ENCODE data around the gene ARHGAP31.
A peak's percentile ranks its signal among the peaks of the same experiment; 100 is the strongest.
"Not testable (repeated sequence)": the region's sequence is repeated elsewhere in the genome, so short reads cannot be mapped to it uniquely, and the experiment has no call there.

ARHGAP31 gene

GRCh38 chr3:119295816-119296726 lies 1.9 kb downstream of the ARHGAP31 start:
- peak; percentile 67 for DNase-seq (ENCODE audit: low read depth, low spot score)

DNA sequence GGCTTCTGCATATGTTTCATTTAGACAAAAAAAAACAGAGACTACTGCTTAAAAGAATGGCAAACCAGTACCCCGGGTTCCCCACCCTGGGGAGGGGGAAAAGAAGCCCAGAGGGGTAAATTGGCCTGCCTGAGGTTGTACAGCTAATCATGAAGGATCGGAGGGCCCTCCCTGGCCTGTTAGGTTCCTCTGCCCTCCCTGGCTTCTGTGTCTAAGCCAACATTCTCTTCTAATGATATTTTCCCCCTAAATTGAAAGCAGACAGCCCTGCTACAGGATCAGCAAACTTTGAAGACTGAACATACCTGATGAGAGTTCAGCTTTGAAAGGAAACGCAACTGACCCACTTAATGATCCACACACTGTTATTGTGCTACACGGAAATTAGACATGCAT lies 2.5 kb downstream of the ARHGAP31 start:
- DNase-seq (ENCODE audit: low read depth, low spot score) = no peak

DNA sequence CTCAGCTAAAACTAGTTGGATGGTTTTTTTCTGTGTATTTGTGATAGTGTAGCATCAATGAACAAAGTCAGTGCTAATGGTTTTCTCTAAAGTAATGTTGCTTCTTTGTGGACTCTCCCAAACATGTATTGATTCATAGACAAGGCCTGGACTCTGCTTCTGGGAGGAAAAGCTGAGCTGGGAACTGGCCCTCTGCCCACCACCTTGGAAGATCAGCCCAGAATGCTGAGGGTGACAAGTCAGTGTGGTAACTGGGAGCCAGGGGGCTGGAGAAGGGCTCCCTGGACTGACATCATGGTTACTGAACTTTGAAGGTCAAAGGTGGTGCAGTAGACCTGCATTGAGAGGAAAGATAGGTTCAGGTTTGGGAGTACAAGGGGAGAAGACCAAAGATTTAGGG lies 3.0 kb downstream of the ARHGAP31 start:
- peak; percentile 71 for DNase-seq (ENCODE audit: low read depth, low spot score)

DNA sequence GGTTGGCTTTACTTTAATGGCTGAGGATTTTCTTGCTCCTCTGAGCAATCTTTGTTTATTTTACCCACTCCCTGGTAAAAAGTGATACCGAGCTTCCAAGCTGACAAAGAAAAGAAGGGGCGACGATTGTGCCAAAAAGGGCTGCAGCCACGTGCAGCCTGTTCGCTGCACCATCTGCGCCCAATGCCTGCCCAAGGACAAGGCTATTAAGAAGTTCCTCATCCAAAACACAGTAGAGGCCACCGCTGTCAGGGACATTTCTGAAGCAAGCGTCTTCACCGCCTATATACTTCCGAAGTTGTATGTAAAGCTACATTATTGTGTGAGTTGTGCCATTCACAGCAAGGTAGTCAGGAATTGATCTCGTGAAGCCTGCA lies 4.4 kb downstream of the ARHGAP31 start:
- no peak for DNase-seq (ENCODE audit: low read depth, low spot score)

- peak; percentile 47 for DNase-seq (ENCODE audit: low read depth, low spot score)
Measured at GRCh38 chr3:119300991-119301391, 6.8 kb downstream of the ARHGAP31 start.

DNA sequence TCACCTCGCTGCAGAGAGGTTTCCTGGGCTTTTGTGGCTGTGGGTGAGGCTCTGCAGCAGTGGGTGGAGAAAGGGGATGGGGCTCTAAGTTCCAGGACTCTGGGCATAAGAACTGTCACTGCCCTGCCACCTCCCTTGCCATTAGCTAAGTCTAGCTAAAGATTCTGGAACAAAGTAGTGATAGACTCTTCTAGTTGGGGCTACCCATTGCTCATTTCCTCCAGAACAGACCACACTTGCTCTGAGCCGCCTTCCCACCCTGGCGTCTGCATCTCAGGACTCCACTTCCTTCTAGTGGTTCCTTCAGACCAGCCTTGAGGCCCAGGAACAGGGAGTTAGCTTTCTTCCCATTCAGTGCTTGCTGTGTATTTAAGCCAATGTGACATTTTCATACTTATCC lies 7.5 kb downstream of the ARHGAP31 start:
- DNase-seq (ENCODE audit: low read depth, low spot score) = no peak

DNA sequence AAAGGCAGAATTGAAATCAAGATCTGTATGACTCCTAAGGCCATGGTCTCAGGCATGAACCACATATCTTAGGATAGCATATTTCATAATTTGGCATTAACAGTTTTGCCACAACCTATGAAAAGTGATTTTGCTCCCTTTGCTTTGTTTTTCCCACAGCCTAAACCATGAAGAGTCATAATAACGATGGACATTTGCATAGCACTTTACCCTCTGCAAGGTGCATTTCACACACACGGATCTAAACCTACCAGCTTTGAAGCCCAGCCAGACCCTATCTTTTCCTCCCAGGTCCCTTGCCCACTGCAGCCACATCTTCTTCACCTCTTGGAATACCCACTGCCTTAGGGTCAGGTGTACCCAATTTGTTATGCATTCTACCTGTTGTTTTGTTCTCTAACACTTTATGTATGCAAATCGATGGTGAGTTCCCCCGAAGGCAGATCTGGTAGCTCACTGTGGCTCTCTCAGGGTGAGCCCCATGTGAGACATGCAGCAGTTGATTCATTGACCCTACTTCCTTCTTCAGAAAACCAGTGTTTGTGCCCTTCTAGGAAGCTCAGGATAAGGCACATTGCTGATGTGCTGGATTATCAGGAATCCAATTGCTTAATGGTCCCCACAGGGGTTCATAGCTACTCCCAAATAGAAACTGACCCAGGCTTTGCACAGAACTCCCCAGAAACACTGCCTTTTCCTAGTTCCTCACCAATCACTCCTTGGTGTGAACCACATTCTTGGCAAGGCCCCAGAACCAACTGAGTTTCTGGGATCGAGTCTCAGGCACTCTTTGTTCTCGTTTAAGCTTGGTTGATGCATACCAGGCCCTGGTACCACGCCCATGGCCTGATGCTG lies 8.7 kb downstream of the ARHGAP31 start:
- peak; percentile 58 for DNase-seq (ENCODE audit: low read depth, low spot score)

DNA sequence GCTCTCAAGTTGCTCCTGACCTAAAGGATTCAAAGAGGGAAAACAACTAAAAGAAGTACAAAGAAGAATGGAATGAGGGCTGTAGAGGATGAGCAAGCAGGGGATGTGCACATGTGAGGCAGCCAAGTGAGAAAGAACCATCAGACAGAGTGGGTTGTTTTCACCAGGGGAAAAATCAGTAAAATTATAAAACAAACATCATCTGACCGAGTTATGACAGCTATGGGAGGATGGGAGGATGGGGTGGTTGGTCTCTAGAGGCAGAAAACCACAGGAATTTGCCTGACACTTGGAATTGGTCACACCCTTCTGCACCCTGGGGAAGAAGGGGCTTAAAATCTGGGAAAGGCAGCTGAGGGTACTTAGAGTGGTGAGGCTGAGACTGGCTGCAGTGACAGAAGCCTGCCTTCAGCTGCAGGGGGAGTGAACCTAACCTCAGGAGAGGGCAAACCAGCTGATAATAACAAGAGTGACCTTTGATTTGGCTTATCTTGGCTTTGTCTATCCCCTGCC lies 10.1 kb downstream of the ARHGAP31 start:
- DNase-seq (ENCODE audit: low read depth, low spot score) = peak; percentile 69

GRCh38 chr3:119305286-119305685 lies 11.1 kb downstream of the ARHGAP31 start:
- DNase-seq (ENCODE audit: low read depth, low spot score) = no peak

DNA sequence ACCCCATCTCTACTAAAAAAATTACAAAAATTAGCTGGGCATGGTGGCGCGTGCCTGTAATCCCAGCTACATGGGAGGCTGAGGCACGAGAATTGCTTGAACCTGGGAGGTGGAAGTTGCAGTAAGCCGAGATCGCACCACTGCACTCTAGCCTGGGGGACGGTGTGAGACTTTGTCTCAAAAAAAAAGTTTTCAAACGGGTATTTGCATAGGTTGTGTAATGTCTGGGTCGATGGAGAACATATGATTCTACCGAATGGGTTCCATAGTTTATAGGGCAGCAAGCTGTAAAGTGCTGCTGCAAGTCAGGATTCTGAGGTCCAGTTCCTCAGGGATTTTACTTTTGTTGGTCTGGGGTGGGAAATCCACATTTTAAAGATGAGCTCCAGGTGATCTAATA lies 12.2 kb downstream of the ARHGAP31 start:
- DNase-seq (ENCODE audit: low read depth, low spot score) = not testable (repeated sequence)

GRCh38 chr3:119308355-119308754 lies 14.2 kb downstream of the ARHGAP31 start:
- no peak for DNase-seq (ENCODE audit: low read depth, low spot score)

DNA sequence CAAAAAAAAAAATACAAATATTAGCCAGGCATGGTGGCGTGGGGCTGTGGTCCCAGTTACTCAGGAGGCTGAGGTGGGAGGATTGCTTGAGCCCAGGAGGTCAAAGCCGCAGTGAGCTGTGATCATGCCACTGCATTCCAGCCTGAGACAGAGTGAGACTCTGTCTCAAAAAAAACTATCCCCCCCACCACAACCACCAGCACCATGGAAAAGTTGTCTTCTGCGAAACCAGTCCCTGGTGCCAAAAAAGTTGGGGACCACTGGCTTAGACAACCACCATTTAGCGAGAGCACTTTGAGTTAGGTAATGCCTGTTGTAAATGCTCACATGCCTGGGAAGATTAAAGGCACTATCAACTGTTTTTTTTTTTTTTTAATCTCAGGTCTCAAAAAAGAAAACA lies 15.4 kb downstream of the ARHGAP31 start:
- DNase-seq (ENCODE audit: low read depth, low spot score) = peak; percentile 84

GRCh38 chr3:119310071-119310470 lies 15.9 kb downstream of the ARHGAP31 start:
- DNase-seq (ENCODE audit: low read depth, low spot score) = peak; percentile 98

GRCh38 chr3:119311081-119311925 lies 17.1 kb downstream of the ARHGAP31 start:
- peak; percentile 65 for DNase-seq (ENCODE audit: low read depth, low spot score)

- DNase-seq (ENCODE audit: low read depth, low spot score) = no peak
Measured at GRCh38 chr3:119313461-119313860, 19.3 kb downstream of the ARHGAP31 start.

GRCh38 chr3:119314821-119315220 lies 20.6 kb downstream of the ARHGAP31 start:
- no peak for DNase-seq (ENCODE audit: low read depth, low spot score)

DNA sequence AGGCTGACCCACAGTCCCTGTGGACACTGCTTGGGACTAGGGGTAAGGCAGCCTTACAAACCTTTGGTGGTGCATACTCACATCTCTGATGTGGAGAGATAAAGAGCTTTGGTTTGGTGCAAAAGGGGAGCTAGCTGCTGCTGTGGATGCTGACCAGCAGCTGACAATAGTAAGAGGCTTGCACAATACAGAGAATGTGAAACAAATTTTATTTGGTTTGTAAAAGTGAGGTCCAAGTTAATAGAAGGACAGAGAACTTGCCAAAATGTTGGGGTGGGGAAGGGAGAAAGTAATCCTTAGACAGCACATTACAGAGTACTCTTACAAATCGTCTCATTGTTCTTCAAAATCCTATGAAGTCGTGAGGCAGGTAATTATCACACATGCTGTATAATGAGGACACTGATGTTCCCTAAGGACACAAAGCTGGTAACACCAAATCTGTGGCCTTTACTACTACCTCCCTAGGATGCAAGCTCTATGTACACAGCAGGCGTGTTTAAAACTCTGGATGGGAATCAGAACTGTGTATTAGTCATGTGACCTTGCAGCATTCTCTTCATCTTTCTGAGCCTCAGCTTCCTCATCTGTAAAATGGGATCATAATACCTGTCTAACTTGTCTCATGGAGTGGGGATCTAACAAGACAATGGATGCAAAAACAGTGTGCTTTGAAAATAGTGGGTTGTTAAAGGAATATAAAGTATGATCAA lies 21.6 kb downstream of the ARHGAP31 start:
- no peak for DNase-seq (ENCODE audit: low read depth, low spot score)

DNA sequence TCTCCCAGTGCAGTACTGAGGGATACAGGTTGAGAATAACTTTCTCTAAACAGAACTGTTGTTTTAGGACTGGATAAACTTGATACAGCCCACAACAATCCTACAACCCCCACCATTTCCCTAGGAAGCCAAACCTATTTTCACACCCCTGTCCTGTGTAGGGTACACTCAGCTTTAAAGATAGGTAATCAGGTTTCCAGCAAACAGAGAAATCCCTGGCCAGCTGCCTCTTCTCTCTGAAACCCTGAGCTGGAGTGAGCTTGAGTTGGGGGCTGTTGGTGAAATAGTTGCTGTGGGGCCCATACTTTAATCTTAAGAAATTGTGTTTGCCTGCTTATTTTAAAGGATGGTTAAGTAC lies 22.1 kb downstream of the ARHGAP31 start:
- DNase-seq (ENCODE audit: low read depth, low spot score) = no peak

GRCh38 chr3:119318876-119319275 lies 24.7 kb downstream of the ARHGAP31 start:
- no peak for DNase-seq (ENCODE audit: low read depth, low spot score)

DNA sequence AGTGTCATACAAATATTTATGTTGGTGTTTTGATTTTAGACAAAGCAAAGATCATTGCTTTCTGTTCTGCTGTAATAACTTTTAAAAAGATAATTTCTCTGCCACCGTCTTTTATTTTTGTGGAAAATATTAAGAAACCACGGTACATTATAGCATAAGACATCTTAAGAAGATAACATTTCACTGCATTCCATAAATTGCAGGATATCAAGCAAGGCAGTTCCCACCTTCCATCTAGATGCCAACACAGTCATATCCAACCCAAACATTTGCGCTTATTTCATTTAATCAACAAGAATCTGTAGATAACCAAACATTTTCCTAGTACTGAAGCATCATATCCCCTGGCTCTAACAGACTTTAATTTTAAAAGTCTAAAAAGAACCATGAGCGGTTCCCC lies 25.1 kb downstream of the ARHGAP31 start:
- DNase-seq (ENCODE audit: low read depth, low spot score) = no peak

DNA sequence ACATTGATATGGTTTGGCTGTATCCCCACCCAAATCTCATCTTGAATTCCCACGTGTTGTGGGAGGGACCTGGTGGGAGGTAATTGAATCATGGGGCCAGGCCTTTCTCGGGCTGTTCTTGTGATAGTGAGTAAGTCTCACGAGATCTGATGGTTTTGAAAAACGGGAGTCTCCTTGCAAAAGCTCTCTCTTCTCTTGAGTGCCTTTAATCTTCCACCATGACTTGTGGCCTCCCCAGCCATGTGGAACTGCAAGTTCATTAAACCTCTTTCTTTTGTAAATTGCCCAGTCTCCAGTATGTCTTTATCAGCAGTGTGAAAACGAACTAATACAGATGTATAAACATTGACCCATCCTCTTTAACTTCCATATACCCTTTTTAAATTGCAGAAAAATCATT lies 26.6 kb downstream of the ARHGAP31 start:
- not testable (repeated sequence) for DNase-seq (ENCODE audit: low read depth, low spot score)

Measured in astrocyte of the hippocampus (primary cell).